ENCODE results near the gene KCNK7.

Gene KCNK7

DNA sequence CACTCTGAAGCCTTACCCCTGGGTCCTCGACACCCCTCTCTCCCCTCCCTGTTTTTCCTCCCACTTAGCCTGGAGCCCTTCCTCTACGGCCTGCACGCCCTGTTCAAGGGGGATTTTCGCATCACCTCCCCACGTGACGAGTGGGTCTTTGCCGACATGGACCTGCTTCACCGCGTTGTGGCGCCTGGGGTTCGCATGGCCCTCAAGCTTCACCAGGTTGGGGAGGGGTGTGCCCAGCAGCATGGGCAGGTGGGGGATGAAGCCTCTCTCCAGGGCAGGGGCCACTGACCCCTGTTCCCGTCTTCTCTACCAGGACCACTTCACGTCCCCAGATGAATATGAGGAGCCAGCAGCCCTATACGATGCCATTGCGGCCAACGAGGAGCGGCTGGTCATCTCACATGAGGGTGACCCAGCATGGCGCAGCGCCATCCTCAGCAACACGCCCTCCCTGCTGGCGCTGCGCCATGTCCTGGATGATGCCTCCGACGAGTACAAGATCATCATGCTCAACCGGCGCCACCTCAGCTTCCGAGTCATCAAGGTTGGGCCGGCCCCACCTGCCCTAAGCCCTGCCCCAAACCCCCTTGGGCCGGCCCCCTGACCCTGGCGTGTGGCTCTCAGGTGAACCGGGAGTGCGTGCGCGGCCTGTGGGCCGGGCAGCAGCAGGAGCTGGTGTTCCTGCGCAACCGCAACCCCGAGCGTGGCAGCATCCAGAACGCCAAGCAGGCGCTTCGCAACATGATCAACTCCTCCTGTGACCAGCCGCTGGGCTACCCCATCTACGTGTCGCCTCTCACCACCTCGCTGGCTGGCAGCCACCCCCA lies 39.5 kb upstream of the KCNK7 start:
- H3K4me3 Mint-ChIP-seq, result peak overlapping the region in 1 of 2 donors; percentile 14
- peak overlapping the region; percentile 66 to 93 for H3K27ac Mint-ChIP-seq
- no peaks in the 10 kb centered on the region for H3K9me3 Mint-ChIP-seq
- H3K27me3 Mint-ChIP-seq, result no peaks in the 10 kb centered on the region
- no peak for ATAC-seq (replicated peaks)
- DNase-seq, result no peak
- peaks cover 72% of the 10 kb centered on the region for H3K36me3 Mint-ChIP-seq (ENCODE audit: insufficient read depth)
- peaks cover 36% of the 10 kb centered on the region in 2 donors for H3K4me1 Mint-ChIP-seq (ENCODE audit: low read depth in 2 of 2)

DNA sequence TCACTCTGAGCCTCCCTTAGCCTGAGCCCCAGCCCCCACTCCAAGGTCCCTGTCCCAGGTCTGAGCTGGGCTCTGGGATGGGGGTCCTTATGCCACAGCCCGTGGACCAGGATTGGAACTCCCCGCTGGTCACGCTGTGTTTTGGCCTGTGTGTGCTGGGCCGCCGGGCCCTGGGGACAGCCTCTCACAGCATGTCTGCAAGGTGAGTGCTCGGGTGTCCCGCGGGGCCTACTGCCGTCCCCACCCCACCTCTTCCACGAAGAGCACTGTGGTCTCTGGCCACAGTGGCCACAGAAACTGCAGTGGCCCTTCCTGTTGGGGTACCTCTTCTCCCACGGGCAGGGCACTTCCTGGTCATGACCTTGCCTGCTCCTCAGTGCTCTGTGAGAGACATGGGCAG lies 38.8 kb upstream of the KCNK7 start:
- Mint-ChIP-seq H3K4me3 (peak overlapping the region in 1 of 2 donors; percentile 62), H3K27ac (peak overlapping the region; percentile 66 to 93), H3K4me1 (ENCODE audit: low read depth in 2 of 2) (peaks cover 30% of the 10 kb centered on the region in 2 donors), H3K9me3 (no peaks in the 10 kb centered on the region), H3K36me3 (ENCODE audit: insufficient read depth) (peaks cover 65% of the 10 kb centered on the region), H3K27me3 (no peaks in the 10 kb centered on the region)
- DNase-seq (no peak), ATAC-seq (replicated peaks) (no peak)

DNA sequence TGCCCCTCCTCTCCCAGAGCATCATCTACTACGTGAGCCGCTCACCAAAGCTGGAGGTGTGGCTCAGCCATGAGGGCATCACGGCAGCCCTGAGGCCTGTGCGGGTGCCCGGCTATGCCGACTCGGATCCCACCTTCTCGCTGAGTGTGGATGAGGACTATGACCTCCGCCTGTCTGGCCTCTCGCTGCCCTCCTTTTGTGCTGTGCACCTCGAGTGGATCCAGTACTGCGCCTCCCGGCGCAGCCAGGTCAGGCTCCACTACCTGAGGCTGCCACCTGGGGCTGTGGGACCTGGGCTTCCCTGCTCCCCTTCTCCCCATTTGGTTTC lies 38.5 kb upstream of the KCNK7 start:
- Mint-ChIP-seq H3K9me3 (no peaks in the 10 kb centered on the region), H3K27me3 (no peaks in the 10 kb centered on the region), H3K4me1 (ENCODE audit: low read depth in 2 of 2) (peaks cover 27 to 29% of the 10 kb centered on the region in 2 donors), H3K27ac (peak overlapping the region; percentile 66 to 93), H3K4me3 (peak overlapping the region in 1 of 2 donors; percentile 62), H3K36me3 (ENCODE audit: insufficient read depth) (peaks cover 64% of the 10 kb centered on the region)
- DNase-seq, result peak in 1 of 3 experiments; percentile 26
- ATAC-seq (replicated peaks), result peak; percentile 18

DNA sequence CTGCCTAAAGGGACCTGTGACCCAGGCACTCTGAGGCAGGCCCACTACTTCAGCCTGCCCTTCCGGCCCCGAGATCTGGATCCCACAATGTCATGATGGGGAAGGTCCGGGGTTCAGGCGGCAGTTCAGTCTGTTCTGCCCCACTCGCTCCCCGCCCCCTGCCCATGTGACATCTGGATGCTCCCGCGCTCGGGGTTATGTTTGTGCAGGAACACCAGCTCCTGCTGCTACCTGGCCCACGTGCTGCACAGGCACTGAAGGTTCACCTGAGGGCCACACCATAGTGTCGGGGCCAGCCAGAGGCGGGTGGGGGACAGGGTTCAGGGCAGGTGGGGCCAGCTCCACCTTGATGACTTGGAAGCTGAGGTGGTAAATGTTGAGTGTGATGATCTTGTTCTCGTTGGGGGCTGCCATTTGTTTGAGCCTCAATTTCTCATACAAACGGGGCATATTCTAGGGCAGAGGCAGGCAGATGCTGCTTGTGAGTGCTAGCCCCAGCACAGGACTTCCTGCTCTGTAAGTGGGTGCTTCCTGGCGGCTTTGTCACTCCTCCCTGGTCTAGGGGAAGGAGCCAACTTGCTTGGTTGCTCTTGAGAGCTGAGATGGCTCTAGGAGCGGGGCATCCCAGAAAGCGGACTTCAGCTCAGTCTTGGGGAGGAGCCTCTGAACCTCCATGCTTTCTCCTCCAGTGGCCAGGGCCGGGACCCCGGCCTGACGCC lies 37.9 kb upstream of the KCNK7 start:
- Mint-ChIP-seq H3K27me3 (no peaks in the 10 kb centered on the region), H3K4me3 (peak overlapping the region in 1 of 2 donors; percentile 62), H3K4me1 (ENCODE audit: low read depth in 2 of 2) (peaks cover 22 to 23% of the 10 kb centered on the region in 2 donors), H3K27ac (peak overlapping the region; percentile 66 to 93), H3K9me3 (no peaks in the 10 kb centered on the region), H3K36me3 (ENCODE audit: insufficient read depth) (peaks cover 61% of the 10 kb centered on the region)
- DNase-seq (peak in 1 of 3 experiments; percentile 24), ATAC-seq (replicated peaks) (peak; percentile 37)

DNA sequence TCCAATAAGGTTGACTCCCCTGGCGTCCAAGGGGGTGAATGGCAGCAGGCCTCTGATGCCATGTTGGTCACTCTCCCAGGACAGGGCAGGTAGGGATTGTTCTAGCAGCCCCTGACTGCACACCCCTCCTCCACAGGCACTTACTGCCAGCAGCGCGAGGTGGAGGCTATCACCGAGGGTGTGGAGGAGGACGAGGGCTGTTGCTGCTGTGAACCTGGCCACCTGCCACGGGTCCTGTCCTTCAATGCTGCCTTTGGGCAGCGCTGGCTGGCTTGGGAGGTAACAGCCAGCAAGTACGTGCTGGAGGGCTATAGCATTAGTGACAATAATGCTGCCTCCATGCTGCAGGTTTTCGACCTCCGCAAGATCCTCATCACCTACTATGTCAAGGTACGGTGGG lies 34.6 kb upstream of the KCNK7 start:
- Mint-ChIP-seq H3K4me1 (ENCODE audit: low read depth in 2 of 2) (peaks cover 20 to 21% of the 10 kb centered on the region in 2 donors), H3K4me3 (no peak overlapping the region), H3K27me3 (no peaks in the 10 kb centered on the region), H3K27ac (no peak overlapping the region), H3K9me3 (no peaks in the 10 kb centered on the region), H3K36me3 (ENCODE audit: insufficient read depth) (peaks cover 64% of the 10 kb centered on the region)
- no peak for DNase-seq
- no peak for ATAC-seq (replicated peaks)

DNA sequence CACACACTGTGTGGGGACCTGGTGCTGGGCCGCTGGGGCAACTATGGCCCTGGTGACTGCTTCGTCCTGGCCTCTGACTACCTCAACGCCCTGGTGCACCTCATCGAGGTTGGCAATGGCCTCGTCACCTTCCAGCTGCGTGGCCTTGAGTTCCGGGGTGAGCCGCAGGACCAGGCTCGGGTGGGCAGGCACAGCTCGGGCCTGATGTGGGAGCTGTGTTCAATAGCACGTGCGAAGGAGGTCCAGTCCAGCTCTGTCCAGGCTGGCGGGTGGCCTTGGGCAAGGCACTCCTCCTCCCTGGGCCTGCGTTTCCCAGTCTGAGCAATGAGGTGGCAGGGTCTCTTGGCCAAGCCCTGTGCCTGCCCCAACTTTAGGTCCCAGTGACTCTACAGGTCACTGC lies 34.0 kb upstream of the KCNK7 start:
- H3K27me3 Mint-ChIP-seq, result no peaks in the 10 kb centered on the region
- H3K4me3 Mint-ChIP-seq, result no peak overlapping the region
- H3K9me3 Mint-ChIP-seq, result no peaks in the 10 kb centered on the region
- no peak for ATAC-seq (replicated peaks)
- DNase-seq, result no peak
- H3K4me1 Mint-ChIP-seq (ENCODE audit: low read depth in 2 of 2), result peaks cover 21 to 24% of the 10 kb centered on the region in 2 donors
- no peak overlapping the region for H3K27ac Mint-ChIP-seq
- H3K36me3 Mint-ChIP-seq (ENCODE audit: insufficient read depth), result peaks cover 60% of the 10 kb centered on the region

DNA sequence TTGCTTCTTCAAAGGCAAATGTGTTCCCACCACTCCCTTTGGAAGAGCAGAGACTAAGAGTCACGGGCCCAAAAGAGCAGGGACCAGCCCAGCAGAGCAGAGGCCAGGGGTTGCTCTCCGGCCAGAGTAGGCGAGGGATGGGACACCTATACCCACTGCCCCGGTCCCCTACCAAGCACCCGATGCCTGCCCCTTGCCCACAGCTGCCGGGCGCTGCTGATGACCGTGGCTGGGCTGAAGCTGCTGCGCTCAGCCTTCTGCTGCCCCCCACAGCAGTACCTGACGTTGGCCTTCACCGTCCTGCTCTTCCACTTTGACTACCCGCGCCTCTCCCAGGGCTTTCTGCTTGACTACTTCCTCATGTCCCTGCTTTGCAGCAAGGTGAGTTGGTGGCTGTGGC lies 31.6 kb upstream of the KCNK7 start:
- ATAC-seq (replicated peaks), result no peak
- Mint-ChIP-seq H3K4me3 (no peak overlapping the region), H3K27me3 (no peaks in the 10 kb centered on the region), H3K27ac (peak overlapping the region in 1 of 2 donors; percentile 10), H3K36me3 (ENCODE audit: insufficient read depth) (peaks cover 61% of the 10 kb centered on the region), H3K4me1 (ENCODE audit: low read depth in 2 of 2) (peaks cover 15 to 22% of the 10 kb centered on the region in 2 donors), H3K9me3 (no peaks in the 10 kb centered on the region)
- no peak for DNase-seq

DNA sequence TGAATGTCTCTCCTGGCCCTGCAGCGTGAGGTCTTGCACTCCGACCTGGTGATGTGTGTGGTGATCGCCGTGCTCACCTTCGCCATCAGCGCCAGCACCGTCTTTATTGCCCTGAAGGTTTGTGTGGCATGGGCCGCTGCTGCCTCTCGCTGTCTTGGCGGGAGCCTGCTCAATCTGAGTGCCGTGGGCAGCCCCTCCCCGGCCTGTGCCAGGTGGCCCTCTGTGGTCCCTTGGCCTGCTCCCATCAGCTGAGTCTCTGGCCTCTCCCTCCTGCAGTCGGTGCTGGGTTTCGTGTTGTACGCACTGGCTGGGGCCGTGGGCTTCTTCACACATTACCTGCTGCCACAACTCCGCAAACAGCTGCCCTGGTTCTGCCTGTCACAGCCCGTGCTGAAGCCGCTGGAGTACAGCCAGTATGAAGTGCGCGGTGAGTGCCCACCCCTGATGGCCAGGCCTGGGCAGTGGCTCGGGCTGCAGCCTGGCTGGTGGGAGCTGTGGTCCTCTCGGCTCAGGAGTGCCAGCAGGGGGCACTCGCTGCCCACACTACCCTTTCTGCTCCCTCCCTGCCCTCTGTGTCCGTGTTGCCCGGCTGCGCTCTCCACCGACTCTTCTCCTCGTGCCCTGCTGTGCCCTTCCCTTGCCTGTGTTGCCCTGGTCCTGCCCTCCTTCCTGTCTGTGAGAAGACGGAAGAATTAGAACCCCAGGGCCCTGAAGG lies 30.2 kb upstream of the KCNK7 start:
- no peaks in the 10 kb centered on the region for H3K27me3 Mint-ChIP-seq
- peak; percentile 46 to 57 (median 55) for DNase-seq
- peak overlapping the region; percentile 67 to 75 for H3K27ac Mint-ChIP-seq

DNA sequence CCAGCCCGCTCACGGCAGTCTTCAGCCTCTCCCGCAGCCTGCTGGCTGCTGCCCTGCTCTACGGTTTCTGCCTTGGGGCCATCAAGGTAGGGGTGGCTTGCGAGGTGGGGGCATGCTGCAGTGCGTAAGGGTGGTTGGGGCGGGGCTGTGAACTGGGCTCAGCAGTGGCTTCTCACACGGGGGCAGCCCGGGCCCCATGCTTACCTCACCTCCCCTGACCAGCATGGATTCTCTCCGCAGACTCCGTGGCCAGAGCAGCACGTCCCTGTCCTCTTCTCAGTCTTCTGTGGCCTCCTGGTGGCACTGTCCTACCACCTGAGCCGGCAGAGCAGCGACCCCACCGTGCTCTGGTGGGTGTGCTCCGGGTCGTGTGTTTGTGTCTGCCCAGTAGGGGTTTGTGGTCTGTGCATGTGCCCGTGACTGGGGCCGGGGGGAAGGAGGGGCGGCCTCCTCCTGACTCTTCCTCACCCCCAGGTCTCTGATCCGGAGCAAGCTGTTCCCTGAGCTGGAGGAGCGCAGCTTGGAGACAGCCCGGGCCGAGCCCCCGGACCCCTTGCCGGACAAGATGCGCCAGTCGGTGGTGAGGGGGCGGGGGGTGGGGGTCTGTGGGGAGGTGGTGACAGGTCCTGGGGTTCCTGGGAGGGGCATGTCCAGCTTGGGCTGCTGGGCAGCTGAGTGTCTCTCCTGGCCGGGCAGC lies 29.5 kb upstream of the KCNK7 start:
- peaks cover 10 to 26% of the 10 kb centered on the region in 2 donors for H3K4me1 Mint-ChIP-seq (ENCODE audit: low read depth in 2 of 2)
- no peaks in the 10 kb centered on the region for H3K27me3 Mint-ChIP-seq
- peaks cover 57% of the 10 kb centered on the region for H3K36me3 Mint-ChIP-seq (ENCODE audit: insufficient read depth)
- peak overlapping the region in 1 of 2 donors; percentile 77 for H3K27ac Mint-ChIP-seq
- H3K9me3 Mint-ChIP-seq, result no peaks in the 10 kb centered on the region
- ATAC-seq (replicated peaks) (no peak), DNase-seq (no peak)
- H3K4me3 Mint-ChIP-seq, result no peak overlapping the region

More for the DNA sequence above, 30.2 kb upstream of the KCNK7 start:
- H3K36me3 Mint-ChIP-seq (ENCODE audit: insufficient read depth), result peaks cover 60% of the 10 kb centered on the region
- peaks cover 10 to 26% of the 10 kb centered on the region in 2 donors for H3K4me1 Mint-ChIP-seq (ENCODE audit: low read depth in 2 of 2)
- H3K9me3 Mint-ChIP-seq, result no peaks in the 10 kb centered on the region
- peak; percentile 89 for ATAC-seq (replicated peaks)
- H3K4me3 Mint-ChIP-seq, result no peak overlapping the region

DNA sequence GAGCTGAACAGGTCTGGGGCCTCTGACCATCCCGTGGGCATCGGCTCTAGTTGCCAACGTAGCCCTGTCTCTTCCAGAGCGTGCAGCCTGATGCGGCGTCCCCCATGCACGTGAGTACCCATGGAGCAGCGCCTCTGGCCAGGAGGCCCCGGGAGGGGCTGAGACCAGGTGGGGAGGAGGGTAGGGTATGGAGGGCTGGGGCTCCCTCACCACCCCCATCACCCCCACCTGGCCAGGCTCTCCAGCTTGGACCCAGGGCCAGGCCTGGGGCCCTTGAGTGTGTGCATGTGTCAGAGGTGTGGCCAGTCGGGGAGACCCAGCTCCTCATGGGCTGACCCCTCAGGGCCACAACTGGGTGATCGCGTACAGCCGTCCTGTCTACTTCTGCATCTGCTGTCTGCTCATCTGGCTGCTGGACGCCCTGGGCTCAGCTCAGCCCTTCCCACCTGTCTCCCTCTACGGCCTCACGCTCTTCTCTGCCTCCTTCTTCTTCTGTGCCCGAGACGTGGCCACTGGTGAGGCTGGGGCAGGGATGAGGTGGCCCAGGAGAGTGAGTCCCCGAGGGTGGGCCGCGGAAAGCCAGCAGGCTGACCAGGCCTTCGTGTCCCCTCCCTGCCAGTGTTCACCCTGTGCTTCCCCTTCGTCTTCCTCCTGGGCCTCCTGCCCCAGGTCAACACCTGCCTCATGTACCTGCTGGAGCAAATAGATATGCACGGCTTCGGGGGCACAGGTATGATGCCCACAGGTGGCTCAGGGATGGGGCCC lies 28.4 kb upstream of the KCNK7 start:
- peaks cover 59% of the 10 kb centered on the region for H3K36me3 Mint-ChIP-seq (ENCODE audit: insufficient read depth)
- ATAC-seq (replicated peaks) (no peak), DNase-seq (no peak)
- peak overlapping the region in 1 of 2 donors; percentile 77 for H3K27ac Mint-ChIP-seq
- H3K27me3 Mint-ChIP-seq, result no peaks in the 10 kb centered on the region
- peaks cover 10 to 27% of the 10 kb centered on the region in 2 donors for H3K4me1 Mint-ChIP-seq (ENCODE audit: low read depth in 2 of 2)
- H3K9me3 Mint-ChIP-seq, result no peaks in the 10 kb centered on the region
- H3K4me3 Mint-ChIP-seq, result no peak overlapping the region

DNA sequence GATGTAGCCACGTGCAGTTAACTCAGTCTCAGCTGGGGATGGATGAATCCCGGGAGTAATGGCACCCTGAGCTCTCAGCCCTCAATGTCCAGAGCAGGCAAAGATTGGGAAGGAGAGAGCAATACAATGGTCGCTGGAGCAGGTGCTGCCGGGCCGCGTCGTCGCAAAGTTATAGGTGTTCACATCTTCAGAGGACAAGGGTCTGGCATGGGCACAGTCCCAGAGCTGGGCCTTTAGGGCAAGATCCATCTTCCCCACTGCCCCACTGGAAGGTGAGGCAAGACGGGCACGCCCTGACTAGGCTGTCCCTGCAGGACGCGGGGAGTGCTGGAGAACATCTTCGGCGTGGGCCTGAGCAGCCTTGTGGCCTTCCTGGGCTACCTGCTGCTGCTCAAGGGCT lies 27.6 kb upstream of the KCNK7 start:
- Mint-ChIP-seq H3K27me3 (no peaks in the 10 kb centered on the region), H3K36me3 (ENCODE audit: insufficient read depth) (peaks cover 62% of the 10 kb centered on the region), H3K9me3 (no peaks in the 10 kb centered on the region), H3K4me1 (ENCODE audit: low read depth in 2 of 2) (peaks cover 10 to 27% of the 10 kb centered on the region in 2 donors), H3K27ac (no peak overlapping the region), H3K4me3 (no peak overlapping the region)
- DNase-seq (no peak), ATAC-seq (replicated peaks) (no peak)

DNA sequence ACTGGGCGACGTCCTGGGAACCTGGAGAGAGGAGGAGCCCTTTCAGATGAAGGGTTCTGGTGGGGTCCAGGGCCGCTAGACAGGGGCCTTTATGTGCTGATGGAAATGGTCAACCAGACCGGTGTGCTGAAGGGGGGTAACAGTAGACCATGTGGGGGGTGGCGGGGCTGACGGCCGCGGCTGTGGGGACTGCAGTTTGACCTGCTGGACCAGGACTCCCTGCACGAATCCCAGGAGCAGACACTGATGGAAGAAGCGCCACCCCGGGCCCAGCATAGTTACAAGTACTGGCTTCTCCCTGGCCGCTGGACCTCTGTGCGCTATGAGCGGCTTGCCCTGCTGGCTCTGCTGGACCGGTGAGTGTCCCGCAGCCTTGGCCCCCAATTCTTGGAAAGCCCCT lies 26.4 kb upstream of the KCNK7 start:
- Mint-ChIP-seq H3K4me3 (no peak overlapping the region), H3K4me1 (ENCODE audit: low read depth in 2 of 2) (peaks cover 10 to 25% of the 10 kb centered on the region in 2 donors), H3K27ac (peak overlapping the region in 1 of 2 donors; percentile 87), H3K27me3 (no peaks in the 10 kb centered on the region), H3K9me3 (no peaks in the 10 kb centered on the region), H3K36me3 (ENCODE audit: insufficient read depth) (peaks cover 57% of the 10 kb centered on the region)
- ATAC-seq (replicated peaks), result no peak
- no peak for DNase-seq
